Rectal smooth muscle tissue (tissue), 1 donor: Measurements from ENCODE around the gene CDH13.

Experiments used
- H3K27ac ChIP-seq: one replicate; pipeline ENCODE4 v1.7.0; 2013; ENCODE audit warnings: low read depth, low read length, inconsistent platforms
- H3K27me3 ChIP-seq: one replicate; pipeline ENCODE4 v1.7.0; 2013; ENCODE audit warnings: low read length; ENCODE audit not compliant: control insufficient read depth, insufficient read depth
- H3K36me3 ChIP-seq: one replicate; pipeline ENCODE4 v1.7.0; 2013; ENCODE audit warnings: low read length; ENCODE audit not compliant: control insufficient read depth, insufficient read depth
- H3K4me1 ChIP-seq: one replicate; pipeline ENCODE4 v1.7.0; 2013; ENCODE audit warnings: low read length; ENCODE audit not compliant: control insufficient read depth, insufficient read depth
- H3K4me3 ChIP-seq: one replicate; pipeline ENCODE4 v1.7.0; 2013; ENCODE audit warnings: low read length
- H3K9ac ChIP-seq: one replicate; pipeline ENCODE4 v1.7.0; 2013; ENCODE audit warnings: low read length

CDH13 gene

DNA sequence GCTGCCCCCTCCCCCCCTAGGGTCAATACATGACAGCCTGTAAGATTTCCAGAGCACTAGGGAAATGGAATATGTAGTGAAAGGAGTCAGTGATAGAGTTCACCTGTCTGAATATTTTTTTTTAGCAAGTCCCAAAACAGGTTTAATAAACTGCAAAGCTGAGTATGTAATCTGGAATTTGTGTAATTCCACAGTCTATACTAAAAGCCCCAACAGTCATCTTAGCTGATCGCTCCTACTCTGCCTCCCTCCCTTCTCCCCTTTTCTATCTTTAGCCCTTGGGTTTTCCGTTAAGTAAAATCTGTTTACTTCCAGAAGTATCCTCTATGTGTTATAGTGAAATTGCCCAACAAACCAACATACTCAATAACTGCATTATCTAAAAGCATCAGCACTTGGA lies 3.5 kb downstream of the CDH13 start:
- Histone ChIP-seq H3K27ac (no peak overlapping the region), H3K9ac (no peak overlapping the region), H3K4me3 (no peak overlapping the region), H3K36me3 (no peaks in the 10 kb centered on the region), H3K4me1 (peaks cover 3% of the 10 kb centered on the region), H3K27me3 (peaks cover 15% of the 10 kb centered on the region)

DNA sequence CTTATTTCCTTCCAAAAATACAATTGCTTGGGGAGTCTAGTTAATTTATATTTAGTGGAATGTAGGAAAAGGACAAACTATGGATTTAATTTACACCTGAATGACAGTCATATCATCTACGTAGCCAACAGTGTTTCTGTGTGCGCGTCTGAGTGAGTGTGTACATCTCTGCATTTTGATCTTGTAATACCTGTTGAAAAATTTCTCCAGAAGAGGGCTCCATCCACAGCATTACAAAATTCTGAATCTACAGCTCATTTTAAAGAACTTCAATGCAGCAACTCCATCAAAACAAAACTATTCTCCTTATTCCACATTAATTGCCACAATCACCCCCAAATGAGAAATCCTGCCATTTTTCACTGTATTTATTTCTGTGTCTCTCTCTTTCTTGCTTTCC lies 3.9 kb downstream of the CDH13 start:
- Histone ChIP-seq H3K4me3 (no peak overlapping the region), H3K27me3 (peaks cover 15% of the 10 kb centered on the region), H3K27ac (no peak overlapping the region), H3K36me3 (no peaks in the 10 kb centered on the region), H3K4me1 (peaks cover 3% of the 10 kb centered on the region), H3K9ac (no peak overlapping the region)

DNA sequence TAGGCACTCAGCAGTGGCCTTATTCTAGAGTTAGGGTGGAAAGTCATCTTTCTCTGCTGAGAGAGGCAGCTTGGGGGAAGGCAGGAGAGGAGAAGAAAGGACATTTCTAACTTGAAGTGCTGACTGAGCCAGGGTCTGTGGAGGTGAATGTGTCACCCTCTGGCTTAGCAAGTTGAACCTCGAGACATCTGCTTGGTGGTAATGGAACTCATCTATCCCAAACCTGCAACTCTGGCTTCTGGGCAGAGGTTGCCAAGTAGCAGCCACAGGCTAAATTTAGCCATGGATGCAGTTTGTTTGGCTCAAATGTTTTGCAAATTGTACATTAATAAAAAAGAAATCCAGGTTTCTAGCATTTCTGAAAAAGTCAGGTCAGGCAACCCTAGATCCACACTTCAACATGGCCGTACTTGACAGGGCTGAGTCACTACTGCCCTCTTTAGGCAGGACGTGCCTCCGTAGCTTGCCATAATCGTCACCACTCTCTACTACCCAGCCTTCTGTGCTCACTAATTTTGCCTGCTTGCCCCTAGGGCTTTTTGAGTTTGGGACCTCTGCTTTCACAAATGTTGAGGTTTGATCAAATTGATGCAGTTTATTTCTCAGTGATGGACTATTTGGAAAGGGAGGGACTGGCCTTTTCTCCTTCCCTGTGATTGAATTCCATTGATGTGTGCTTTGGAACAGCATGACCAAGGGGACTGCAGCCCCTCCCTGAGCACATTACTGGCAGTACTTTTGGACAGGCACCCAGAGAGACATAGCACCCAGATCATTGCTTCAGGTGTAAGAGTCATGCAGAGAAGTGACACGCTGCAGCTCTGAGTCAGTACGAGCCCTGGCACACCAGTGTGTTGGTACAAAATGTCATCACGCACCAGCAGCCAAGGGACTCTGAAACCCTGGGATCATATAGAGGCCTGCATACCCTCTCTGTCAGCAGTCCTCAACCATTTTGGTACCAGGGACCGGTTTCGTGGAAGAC lies 5.2 kb downstream of the CDH13 start:
- Histone ChIP-seq H3K4me3 (no peak overlapping the region), H3K27ac (no peak overlapping the region), H3K9ac (no peak overlapping the region), H3K36me3 (no peaks in the 10 kb centered on the region), H3K4me1 (peaks cover 3% of the 10 kb centered on the region), H3K27me3 (peaks cover 11% of the 10 kb centered on the region)

DNA sequence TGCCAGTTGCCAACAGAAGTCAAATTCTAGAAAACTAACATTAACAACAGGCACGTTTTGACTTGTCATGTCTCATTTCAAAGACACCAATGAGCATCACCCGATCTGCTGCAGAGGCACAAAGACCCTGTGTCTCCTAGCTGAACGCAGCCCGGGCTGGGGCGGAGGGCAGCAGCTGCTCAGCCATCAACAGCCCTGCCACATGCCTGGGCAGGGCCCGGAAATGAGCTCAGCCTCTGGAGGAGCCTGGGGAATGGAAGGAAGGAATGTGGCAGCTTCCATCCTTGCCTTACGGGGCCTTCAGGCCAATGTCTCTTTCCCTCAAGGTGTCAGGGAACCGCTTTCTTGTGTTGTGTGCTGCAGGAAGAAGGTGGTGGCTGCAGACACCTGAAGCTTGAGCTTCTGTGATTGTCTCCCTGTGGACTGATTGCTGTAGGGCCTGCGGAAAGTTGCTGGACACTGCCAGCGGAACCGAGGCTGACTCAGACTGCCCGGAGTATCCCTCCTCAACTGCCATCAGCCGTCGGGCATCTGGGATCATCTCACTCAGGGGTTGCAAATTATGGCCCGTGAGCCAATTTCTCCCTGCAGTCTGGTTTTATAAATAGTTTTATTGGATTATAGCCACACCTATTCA lies 7.3 kb downstream of the CDH13 start:
- H3K27ac ChIP-seq, result no peak overlapping the region
- H3K9ac ChIP-seq, result no peak overlapping the region
- no peaks in the 10 kb centered on the region for H3K27me3 ChIP-seq
- no peaks in the 10 kb centered on the region for H3K36me3 ChIP-seq
- no peaks in the 10 kb centered on the region for H3K4me1 ChIP-seq
- no peak overlapping the region for H3K4me3 ChIP-seq

DNA sequence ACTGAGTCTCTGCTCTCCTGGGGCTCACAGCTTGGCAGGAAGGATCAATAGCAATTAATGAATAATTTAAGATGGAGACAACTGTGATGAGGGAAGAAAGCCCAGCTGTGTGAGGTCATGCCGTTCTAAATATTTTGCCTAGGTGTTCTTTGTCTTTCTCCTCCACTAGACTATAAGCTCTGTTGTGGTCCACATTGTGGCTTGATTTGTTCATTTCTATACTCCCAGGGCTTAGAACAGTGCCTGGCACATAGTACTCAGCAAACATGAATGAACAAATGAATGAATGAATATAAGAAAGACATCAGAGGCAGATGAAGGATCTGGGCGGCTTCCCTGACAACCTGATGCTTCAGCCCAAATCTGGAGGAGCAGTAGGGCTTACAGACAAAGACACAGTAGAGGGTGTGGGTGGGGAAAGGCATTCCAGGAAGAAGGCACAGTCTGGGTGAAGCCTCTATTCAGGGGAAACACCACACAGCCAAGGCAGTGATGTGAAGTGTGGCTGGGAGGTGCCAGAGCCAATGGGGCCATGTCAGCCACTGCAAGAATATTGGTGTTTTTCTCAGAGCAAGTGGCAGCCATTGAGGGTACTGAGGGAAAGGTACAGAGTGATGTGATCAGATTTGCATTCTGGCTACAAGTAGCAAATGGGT lies 8.3 kb downstream of the CDH13 start:
- no peak overlapping the region for H3K27ac ChIP-seq
- no peaks in the 10 kb centered on the region for H3K36me3 ChIP-seq
- no peak overlapping the region for H3K4me3 ChIP-seq
- no peak overlapping the region for H3K9ac ChIP-seq
- H3K4me1 ChIP-seq, result no peaks in the 10 kb centered on the region
- no peaks in the 10 kb centered on the region for H3K27me3 ChIP-seq

DNA sequence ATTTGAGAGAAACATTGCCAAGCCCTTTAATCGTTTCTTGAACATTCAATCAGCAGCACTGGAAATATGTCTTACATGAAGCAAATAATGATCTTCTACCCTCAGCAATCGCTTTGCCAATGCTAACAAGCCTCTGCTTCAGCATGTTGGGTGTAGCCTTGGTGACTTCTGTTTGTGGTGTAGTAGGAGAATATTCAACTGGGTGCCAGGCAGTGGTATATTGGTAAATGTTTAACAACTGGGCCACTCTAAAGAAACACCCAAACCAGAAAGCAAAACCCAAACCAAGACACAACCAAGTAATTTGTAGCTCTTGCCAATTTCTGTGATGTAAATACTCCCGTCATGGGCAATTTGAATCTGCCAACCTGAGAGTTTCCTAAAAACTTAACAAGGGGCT lies 9.7 kb downstream of the CDH13 start:
- no peak overlapping the region for H3K27ac ChIP-seq
- no peak overlapping the region for H3K4me3 ChIP-seq
- H3K36me3 ChIP-seq, result no peaks in the 10 kb centered on the region
- H3K27me3 ChIP-seq, result no peaks in the 10 kb centered on the region
- H3K9ac ChIP-seq, result no peak overlapping the region
- no peaks in the 10 kb centered on the region for H3K4me1 ChIP-seq

DNA sequence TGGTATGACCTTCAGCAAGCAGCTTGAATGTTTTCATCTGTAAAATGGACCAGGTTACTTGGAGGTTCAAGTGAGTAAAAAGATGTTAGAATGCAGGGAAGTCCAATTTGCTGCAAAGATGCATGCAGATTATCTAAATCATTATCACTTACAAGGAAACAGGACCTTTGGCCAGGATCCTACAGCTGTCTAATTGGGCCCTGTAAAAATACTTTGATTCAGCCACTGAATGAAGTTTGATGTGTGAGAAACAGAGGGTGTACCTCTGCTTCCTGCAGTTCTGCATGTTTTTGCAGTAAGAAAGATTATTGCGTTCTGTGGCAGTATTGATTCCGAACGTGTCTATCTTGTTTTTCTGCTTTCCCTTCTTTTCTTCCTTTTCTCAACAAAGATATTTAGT lies 10.2 kb downstream of the CDH13 start:
- H3K4me3 ChIP-seq, result no peak overlapping the region
- H3K27me3 ChIP-seq, result no peaks in the 10 kb centered on the region
- H3K36me3 ChIP-seq, result no peaks in the 10 kb centered on the region
- no peaks in the 10 kb centered on the region for H3K4me1 ChIP-seq
- no peak overlapping the region for H3K27ac ChIP-seq
- H3K9ac ChIP-seq, result no peak overlapping the region

DNA sequence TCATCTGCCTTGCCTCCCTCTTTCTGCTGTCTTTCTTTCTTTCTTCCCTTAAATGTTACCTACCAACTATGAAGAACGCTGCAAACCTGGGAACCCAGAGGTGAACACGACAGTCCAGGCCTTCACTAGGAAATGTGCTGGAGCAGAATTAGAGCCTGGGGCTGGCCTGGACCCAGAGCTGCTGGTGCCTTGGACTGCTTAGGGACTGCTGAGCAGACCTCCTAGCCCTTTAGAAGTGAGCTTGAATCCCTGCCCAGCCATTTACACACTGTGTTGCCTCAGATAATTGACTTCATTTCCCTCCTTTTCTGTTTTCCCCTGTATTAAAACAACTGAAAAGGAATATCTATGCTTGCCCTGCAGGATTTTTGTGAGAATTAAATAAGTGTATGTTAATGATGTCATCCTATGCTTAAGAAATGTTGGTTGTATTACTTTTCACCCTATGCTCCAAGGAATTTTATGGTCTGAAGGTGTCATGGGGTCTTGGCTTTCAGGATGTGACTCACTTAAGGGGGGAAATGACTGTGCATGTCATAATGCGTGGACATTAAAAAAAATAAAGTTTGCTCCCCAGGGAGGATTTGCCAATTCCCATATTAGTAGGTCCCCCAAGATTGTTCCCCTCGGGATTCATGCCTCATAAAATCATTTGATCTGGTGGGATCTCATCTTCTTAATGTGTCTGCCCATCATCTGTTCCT lies 11.5 kb downstream of the CDH13 start:
- H3K9ac ChIP-seq, result no peak overlapping the region
- no peaks in the 10 kb centered on the region for H3K4me1 ChIP-seq
- H3K27ac ChIP-seq, result no peak overlapping the region
- H3K36me3 ChIP-seq, result no peaks in the 10 kb centered on the region
- H3K4me3 ChIP-seq, result peak overlapping the region; percentile 1
- no peaks in the 10 kb centered on the region for H3K27me3 ChIP-seq

DNA sequence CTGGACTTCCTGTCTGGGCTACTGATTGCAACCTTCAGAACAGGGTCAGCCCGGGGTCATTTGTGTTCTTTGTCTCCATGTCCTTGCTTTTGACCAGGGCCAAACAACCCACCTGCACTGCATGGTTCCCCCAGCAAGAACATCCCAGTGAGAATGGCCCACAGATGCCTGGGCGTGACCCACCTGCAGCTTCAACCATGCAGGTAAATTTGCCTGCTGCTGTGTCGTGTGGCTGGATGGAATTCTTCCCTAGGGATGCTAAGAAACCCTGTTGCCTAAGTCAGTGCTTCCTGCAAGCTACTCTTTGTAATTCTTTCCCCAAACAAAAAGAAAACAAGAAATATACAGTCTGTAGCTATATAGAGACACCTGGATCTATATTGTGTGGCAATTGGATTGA lies 12.5 kb downstream of the CDH13 start:
- H3K9ac ChIP-seq, result no peak overlapping the region
- no peaks in the 10 kb centered on the region for H3K4me1 ChIP-seq
- no peaks in the 10 kb centered on the region for H3K36me3 ChIP-seq
- no peaks in the 10 kb centered on the region for H3K27me3 ChIP-seq
- H3K4me3 ChIP-seq, result no peak overlapping the region
- no peak overlapping the region for H3K27ac ChIP-seq

DNA sequence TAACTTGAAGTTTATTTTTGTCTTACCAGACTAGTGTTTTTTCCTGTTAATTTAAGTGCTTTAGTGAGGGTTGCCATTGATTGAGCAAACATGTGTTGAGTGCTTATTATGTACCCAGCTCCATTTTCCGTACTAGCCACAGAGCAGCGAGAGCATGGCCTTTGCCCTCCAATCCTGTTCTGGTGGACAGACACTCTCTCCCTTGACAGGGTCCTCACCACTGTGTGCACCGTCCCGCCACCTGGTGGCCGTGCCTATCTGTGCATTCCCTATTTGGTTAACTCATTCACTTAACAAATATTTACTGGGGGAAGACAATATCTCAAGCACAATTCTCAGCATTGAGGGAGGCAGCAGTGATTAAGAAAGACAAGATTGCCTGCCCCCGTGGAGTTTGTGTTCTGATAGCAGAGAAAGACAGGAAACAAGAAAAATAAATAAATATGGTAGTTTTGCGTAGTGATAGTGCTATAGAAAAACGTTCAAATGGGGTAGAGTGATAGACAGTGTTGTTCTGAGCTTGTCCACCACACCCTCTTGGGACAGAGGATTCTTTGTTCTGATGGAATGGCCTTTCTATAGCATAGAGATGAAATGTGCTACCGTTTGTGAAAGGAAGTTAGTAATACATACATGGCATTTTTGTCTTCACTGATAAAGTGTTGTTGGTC lies 13.0 kb downstream of the CDH13 start:
- Histone ChIP-seq H3K36me3 (no peaks in the 10 kb centered on the region), H3K4me3 (no peak overlapping the region), H3K27ac (no peak overlapping the region), H3K27me3 (no peaks in the 10 kb centered on the region), H3K4me1 (no peaks in the 10 kb centered on the region), H3K9ac (no peak overlapping the region)

DNA sequence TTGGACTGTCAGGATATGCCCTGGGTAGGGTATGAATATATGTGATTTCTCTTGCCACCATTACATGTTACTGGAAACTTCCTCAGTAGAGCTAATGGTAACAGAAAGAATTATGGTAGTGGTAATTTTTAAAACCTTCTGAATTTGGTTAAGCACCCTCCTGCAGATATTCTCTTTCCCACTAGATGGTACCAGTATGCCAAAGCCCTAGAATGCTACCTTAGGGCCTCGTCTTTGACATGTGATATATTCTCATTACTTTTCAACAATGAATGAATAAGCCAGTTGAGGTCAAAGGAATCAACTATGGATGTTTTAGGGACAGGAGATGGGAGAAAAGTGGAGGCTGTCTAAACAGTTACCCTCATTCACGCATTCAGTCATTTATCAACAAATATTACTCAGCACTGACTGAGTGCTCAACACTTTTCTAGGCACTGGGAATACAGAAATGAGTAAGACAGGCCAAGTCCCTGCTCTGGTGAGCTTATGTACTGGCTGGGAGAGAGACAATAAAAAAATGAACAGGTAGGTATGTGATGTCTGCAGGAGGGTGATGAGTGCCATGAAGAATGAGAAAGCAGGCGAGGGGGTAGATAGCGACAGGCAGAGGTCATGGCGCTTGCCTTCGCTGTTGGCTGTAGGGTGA lies 14.7 kb downstream of the CDH13 start:
- H3K27ac ChIP-seq, result no peak overlapping the region
- H3K4me3 ChIP-seq, result no peak overlapping the region
- no peaks in the 10 kb centered on the region for H3K4me1 ChIP-seq
- H3K27me3 ChIP-seq, result no peaks in the 10 kb centered on the region
- H3K9ac ChIP-seq, result no peak overlapping the region
- H3K36me3 ChIP-seq, result no peaks in the 10 kb centered on the region
